ENCODE results near the gene C20orf96. TPM values are rescaled to one million over a fixed set of nuclear protein-coding genes. Genes with fewer than 3 reads are reported as not detected.
A peak's percentile ranks its signal among the peaks of the same experiment; 100 is the strongest.

C20orf96 gene
- total and polyA plus RNA-seq, 7 donors = 2.1 to 8.5 (median 5.3) TPM

DNA sequence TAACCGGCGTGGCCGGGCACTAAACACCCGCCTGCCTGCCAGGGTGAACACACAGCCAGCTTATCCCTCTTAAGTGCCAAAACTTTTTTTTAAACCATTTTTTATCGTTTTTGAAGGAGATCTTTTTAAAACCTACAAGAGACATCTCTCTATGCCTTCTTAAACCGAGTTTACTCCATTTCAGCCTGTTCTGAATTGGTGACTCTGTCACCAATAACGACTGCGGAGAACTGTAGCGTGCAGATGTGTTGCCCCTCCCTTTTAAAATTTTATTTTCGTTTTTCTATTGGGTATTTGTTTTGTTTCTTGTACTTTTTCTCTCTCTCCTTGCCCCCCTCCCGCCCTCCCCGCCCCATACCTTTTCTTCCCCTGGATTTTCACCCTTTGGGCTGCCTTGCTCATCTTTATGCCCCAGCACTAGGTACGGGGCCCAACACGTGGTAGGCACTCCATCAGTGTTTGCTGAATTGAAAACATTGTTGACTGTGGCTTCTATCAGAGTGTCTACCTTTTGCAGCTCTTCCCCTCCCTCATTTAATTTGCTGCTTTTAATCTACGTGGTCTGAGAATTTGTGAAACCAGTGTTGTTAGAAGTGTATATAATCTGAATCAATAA is 8.3 kb upstream of the C20orf96 start:
- Histone ChIP-seq H3K27me3 (no peaks in the 10 kb centered on the region), H3K9me3 (no peaks in the 10 kb centered on the region), H3K27ac (peak overlapping the region; percentile 94 to 98 (median 97)), H3K4me3 (peak overlapping the region; percentile 73 to 95 (median 80)), H3K36me3 (no peaks in the 10 kb centered on the region), H3K4me1 (peaks cover 0 to 45% (median 43%) of the 10 kb centered on the region in 4 donors)
- 7 to 13% methylated on average over 15 of the region's 15 CpGs for WGBS, 2 donors
- DNase-seq = no peak
- TF ChIP-seq EP300 (IDR thresholded peaks at IDR 0.05) (no peak), POLR2AphosphoS5 (IDR thresholded peaks at IDR 0.05) (no peak), POLR2A (IDR thresholded peaks at IDR 0.05) (no peak)
- TF ChIP-seq, protein P1, sequence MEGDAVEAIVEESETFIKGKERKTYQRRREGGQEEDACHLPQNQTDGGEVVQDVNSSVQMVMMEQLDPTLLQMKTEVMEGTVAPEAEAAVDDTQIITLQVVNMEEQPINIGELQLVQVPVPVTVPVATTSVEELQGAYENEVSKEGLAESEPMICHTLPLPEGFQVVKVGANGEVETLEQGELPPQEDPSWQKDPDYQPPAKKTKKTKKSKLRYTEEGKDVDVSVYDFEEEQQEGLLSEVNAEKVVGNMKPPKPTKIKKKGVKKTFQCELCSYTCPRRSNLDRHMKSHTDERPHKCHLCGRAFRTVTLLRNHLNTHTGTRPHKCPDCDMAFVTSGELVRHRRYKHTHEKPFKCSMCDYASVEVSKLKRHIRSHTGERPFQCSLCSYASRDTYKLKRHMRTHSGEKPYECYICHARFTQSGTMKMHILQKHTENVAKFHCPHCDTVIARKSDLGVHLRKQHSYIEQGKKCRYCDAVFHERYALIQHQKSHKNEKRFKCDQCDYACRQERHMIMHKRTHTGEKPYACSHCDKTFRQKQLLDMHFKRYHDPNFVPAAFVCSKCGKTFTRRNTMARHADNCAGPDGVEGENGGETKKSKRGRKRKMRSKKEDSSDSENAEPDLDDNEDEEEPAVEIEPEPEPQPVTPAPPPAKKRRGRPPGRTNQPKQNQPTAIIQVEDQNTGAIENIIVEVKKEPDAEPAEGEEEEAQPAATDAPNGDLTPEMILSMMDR (IDR thresholded peaks at IDR 0.05) = no peak
- intact Hi-C loops (cut with DNase I) = loop anchor here (1.0 kb wide), 1 partner anchor 25 kb away; no protein-coding TSS in a partner anchor

DNA sequence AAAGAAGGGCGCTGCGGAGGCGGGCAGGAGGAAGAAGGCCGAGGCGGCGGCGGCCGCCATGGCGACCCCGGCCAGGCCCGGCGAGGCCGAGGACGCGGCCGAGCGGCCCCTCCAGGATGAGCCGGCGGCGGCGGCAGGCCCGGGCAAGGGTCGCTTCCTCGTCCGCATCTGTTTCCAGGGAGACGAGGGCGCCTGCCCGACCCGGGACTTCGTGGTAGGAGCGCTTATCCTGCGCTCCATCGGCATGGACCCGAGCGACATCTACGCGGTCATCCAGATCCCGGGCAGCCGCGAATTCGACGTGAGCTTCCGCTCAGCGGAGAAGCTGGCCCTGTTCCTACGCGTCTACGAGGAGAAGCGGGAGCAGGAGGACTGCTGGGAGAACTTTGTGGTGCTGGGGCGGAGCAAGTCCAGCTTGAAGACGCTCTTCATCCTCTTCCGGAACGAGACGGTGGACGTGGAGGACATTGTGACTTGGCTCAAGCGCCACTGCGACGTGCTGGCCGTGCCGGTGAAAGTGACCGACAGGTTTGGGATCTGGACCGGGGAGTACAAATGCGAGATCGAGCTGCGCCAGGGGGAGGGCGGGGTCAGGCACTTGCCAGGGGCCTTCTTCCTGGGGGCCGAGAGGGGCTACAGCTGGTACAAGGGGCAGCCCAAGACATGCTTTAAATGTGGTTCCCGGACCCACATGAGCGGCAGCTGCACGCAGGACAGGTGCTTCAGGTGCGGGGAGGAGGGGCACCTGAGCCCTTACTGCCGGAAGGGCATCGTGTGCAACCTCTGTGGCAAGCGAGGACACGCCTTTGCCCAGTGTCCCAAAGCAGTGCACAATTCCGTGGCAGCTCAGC is 7.6 kb upstream of the C20orf96 start:
- Histone ChIP-seq H3K4me3 (peak overlapping the region; percentile 73 to 95 (median 80)), H3K4me1 (peaks cover 0 to 45% (median 43%) of the 10 kb centered on the region in 4 donors), H3K27ac (peak overlapping the region; percentile 94 to 98 (median 97)), H3K36me3 (no peaks in the 10 kb centered on the region), H3K27me3 (no peaks in the 10 kb centered on the region), H3K9me3 (no peaks in the 10 kb centered on the region)
- intact Hi-C loops (cut with DNase I) = loop anchor here (1.0 kb wide), 1 partner anchor 26 kb away; no protein-coding TSS in a partner anchor
- 0% methylated on average over 75 of the region's 75 CpGs for WGBS, 2 donors
- DNase-seq = peak; percentile 84
- TF ChIP-seq EP300 (IDR thresholded peaks at IDR 0.05) = no peak
- TF ChIP-seq, protein P1 (IDR thresholded peaks at IDR 0.05) = no peak
- peak in 1 of 2 donors; percentile 8 for TF ChIP-seq POLR2A (IDR thresholded peaks at IDR 0.05)
- TF ChIP-seq POLR2AphosphoS5 (IDR thresholded peaks at IDR 0.05) = peak; percentile 25 to 78 (median 56)

DNA sequence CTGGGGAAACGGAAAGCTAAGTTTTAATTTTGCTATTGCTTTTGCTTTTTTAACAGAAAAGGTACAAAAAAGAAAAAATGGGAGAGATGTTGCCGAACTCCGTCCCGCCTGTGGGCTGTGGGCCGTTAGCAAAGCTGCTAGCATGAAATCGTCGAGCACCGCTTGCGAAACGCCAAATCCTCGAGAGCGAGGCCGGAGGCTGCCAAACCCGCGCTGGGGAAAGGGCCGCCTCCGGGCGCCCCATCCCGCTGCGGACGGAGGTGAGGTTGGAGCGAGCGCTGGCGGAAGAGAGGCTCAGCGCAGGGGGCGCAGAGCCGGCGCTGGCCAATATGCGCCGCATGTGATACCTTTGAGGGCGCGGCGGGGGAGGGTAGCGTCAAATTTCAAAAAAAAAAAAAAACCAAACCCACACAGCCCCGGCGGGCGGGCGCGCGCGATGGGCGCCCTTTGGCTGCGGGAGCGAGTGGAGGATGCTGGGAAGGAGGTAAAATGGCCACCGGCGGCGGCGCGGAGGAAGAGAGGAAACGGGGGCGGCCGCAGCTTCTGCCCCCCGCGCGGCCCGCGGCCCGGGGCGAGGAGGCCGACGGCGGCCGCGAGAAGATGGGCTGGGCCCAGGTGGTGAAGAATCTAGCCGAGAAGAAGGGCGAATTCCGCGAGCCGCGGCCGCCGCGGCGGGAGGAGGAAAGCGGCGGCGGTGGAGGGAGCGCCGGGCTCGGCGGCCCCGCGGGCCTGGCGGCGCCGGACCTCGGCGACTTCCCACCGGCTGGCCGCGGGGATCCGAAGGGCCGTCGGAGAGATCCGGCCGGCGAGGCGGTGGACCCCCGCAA is 6.8 kb upstream of the C20orf96 start, which contains the start of gene ZCCHC3:
ZCCHC3 (plus strand) TSS at position 473 of the 827 bp plus-strand sequence; CDS start at position 490, 17 bp downstream.
- Histone ChIP-seq H3K27ac (peak within 1 kb of the TSS; percentile 94 to 98 (median 97)), H3K36me3 (no peaks in the 10 kb centered on the region), H3K4me3 (peak within 1 kb of the TSS; percentile 73 to 95 (median 80)), H3K4me1 (peaks cover 0 to 45% (median 43%) of the 10 kb centered on the region in 4 donors), H3K9me3 (no peaks in the 10 kb centered on the region), H3K27me3 (no peaks in the 10 kb centered on the region)
- intact Hi-C loops (cut with DNase I) = no loop called here
- TF ChIP-seq POLR2AphosphoS5 (IDR thresholded peaks at IDR 0.05) = peak; percentile 56 to 87 (median 79)
- TF ChIP-seq, protein P1 (IDR thresholded peaks at IDR 0.05) = no peak
- peak in 1 of 2 donors; percentile 17 for TF ChIP-seq POLR2A (IDR thresholded peaks at IDR 0.05)
- TF ChIP-seq EP300 (IDR thresholded peaks at IDR 0.05) = peak in 2 of 4 donors; percentile 11 to 35
- DNase-seq = peak; percentile 96
- 0 to 1% methylated on average over 99 of the region's 99 CpGs for WGBS, 2 donors

DNA sequence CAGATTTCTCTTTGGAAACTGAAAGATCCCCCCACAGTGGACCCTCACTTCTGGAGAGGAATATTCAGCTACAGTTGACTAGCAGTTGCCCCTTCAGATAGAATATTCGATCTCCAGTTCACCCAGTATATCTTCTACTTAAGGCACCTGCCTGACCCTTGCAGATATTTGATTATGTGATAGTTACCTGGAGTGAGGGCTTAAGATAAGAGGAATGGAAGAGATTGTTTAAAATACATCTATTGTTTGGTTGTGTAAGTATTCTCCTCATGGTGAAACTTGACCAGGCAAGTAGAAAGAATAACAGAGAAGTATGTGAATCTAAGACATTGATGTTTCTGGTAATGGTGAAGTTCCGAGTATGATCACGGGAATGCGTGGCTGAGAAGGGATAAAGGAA is 5.3 kb upstream of the C20orf96 start:
- Histone ChIP-seq H3K27ac (no peak overlapping the region), H3K9me3 (no peaks in the 10 kb centered on the region), H3K36me3 (no peaks in the 10 kb centered on the region), H3K27me3 (no peaks in the 10 kb centered on the region), H3K4me1 (peaks cover 0 to 39% (median 36%) of the 10 kb centered on the region in 4 donors), H3K4me3 (no peak overlapping the region)
- 93 to 95% methylated on average over 4 of the region's 4 CpGs for whole genome bisulfite sequencing, 2 donors
- intact Hi-C loops (cut with DNase I) = no loop called here
- no peak for TF ChIP-seq EP300 (IDR thresholded peaks at IDR 0.05)
- TF ChIP-seq, protein P1 (IDR thresholded peaks at IDR 0.05) = no peak
- no peak for TF ChIP-seq POLR2A (IDR thresholded peaks at IDR 0.05)
- no peak for TF ChIP-seq POLR2AphosphoS5 (IDR thresholded peaks at IDR 0.05)
- DNase-seq = no peak

All from sigmoid colon (tissue), 7 donors.